LNCaP clone FGC (cell line): ENCODE data around the gene ENTPD6.

ENCODE experiments used
- DNase-seq: peaks from one replicate; pipeline ENCODE4 v3.0.0-alpha.2; 2011; ENCODE audit warnings: low read depth
- H3K4me3 ChIP-seq: 2 replicates; pipeline ENCODE4 v1.5.1; 2011; ENCODE audit warnings: mild to moderate bottlenecking, low read depth, low read length, control low read depth
- CTCF ChIP-seq: IDR thresholded peaks from 2 replicates; pipeline ENCODE4 v1.5.1; 2012; ENCODE audit warnings: mild to moderate bottlenecking; ENCODE audit not compliant: control insufficient read depth, insufficient read depth; ENCODE audit errors: extremely low read depth

Gene ENTPD6

GRCh38 chr20:25273541-25274358, 78.2 kb downstream of the ENTPD6 start:
- no peak for TF ChIP-seq CTCF
- H3K4me3 ChIP-seq = no peak overlapping the region
- peak; percentile 88 for DNase-seq

- no peak overlapping the region for H3K4me3 ChIP-seq
- no peak for TF ChIP-seq CTCF
- no peak for DNase-seq
Measured at GRCh38 chr20:25274481-25274880, 79.0 kb downstream of the ENTPD6 start.

GRCh38 chr20:25274891-25275812, 79.6 kb downstream of the ENTPD6 start:
- no peak overlapping the region for H3K4me3 ChIP-seq
- no peak for DNase-seq
- no peak for TF ChIP-seq CTCF

- TF ChIP-seq CTCF = no peak
- no peak overlapping the region for H3K4me3 ChIP-seq
- DNase-seq = no peak
Measured at GRCh38 chr20:25275813-25276532, 80.5 kb downstream of the ENTPD6 start.
